NCI-H2227 (cell line): Measurements from ENCODE around the gene COL9A2.

Experiments
- DNase-seq: peaks from one replicate; lab custom pipeline; 2025; ENCODE audit not compliant: unreplicated experiment; lab: John Stamatoyannopoulos, UW

Gene COL9A2

DNA sequence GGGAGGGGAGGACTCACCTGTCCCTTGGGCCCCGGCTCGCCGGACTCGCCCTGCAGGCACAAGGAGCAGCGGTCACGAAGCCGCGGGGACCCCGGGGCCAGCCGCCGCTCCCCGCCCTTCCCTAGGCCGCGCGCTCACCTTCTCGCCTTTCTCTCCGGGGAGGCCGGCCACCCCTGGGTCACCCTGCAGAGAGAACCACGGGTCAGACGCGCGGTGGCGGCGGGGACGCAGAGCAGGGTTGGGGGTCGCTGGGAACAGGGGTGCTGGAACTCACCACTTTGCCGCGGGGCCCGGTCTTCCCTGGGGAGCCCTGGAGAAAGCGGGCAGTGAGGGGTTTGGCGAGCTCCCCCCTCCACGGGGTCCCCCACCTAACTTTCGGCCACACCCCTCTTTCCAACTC, 13.3 kb downstream of the COL9A2 start:
- no peak for DNase-seq

DNA sequence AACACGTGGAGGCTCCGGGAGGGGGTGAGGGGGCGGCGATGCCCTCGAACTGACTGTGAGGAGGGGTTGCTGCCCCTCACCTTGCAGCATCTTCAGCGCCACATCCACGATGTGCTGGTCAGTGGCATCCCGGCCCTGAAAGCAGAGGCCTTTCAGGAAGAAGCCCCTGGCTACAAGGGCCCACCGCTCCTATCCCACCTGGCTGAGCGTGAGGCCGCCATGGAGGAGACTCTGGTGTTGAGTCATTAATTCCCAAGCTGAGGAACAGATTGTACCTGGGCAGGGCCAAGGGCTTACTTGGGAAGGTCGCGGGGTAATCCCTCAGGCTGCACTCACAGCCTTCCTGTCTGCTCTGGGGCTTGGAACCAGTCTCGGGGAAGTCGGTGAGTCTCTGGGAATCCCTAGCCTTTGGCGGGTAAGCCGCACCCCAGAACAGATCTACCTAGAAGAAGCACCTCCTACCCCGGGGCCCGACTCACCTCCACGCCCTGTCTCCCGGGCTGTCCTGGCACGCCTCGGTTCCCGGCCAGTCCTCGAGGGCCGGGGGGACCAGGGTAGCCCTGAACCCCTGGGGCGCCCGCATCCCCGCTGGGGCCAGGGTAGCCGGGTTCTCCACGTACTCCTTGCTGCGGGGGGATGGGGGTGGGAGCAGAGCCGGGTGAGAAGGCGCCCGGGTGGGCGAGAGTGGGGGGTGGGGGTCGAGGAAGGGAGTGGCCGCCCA, 13.9 kb downstream of the COL9A2 start:
- DNase-seq = no peak

GRCh38 chr1:40302475-40302874, 14.6 kb downstream of the COL9A2 start:
- no peak for DNase-seq

- DNase-seq = no peak
These were observed 15.4 kb downstream of the COL9A2 start for GRCh38 chr1:40301541-40302299.

GRCh38 chr1:40301066-40301465, 16.0 kb downstream of the COL9A2 start:
- no peak for DNase-seq

DNA sequence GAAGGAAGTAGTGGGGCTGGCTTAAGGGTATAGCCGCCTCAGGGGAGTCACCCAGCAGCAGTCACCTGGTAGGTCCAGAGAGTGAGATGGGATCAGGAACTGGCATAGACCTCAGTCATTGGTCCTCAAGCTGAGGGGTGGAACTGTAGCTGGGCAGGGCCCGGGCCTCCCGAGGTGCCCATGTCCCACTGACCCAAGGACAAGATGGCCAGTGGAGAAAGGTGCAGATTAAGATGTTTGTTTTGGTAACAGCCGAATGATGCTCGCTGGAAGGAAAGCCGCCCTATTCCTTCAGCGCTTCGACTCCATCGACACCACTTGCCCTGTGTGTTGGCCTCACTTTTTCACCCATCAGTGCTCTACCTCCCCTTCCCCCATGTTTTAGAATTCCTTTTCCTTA, 16.4 kb downstream of the COL9A2 start:
- DNase-seq = no peak

DNA sequence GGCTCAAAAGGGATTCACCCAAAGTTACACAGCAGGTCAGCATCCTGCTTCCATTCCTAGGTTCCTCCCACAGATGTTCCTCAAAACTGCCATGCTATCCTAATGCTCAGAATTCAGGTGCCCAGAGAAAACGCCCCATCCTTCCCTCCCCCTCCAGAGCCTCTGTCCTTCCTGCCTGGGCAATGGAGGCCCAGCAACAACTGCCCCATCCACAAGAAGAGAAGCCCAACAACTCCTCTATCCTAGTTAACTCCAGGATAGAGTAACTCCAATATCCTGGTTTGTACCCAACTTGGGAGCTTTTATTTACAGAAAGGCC, 16.9 kb downstream of the COL9A2 start:
- DNase-seq = no peak

DNA sequence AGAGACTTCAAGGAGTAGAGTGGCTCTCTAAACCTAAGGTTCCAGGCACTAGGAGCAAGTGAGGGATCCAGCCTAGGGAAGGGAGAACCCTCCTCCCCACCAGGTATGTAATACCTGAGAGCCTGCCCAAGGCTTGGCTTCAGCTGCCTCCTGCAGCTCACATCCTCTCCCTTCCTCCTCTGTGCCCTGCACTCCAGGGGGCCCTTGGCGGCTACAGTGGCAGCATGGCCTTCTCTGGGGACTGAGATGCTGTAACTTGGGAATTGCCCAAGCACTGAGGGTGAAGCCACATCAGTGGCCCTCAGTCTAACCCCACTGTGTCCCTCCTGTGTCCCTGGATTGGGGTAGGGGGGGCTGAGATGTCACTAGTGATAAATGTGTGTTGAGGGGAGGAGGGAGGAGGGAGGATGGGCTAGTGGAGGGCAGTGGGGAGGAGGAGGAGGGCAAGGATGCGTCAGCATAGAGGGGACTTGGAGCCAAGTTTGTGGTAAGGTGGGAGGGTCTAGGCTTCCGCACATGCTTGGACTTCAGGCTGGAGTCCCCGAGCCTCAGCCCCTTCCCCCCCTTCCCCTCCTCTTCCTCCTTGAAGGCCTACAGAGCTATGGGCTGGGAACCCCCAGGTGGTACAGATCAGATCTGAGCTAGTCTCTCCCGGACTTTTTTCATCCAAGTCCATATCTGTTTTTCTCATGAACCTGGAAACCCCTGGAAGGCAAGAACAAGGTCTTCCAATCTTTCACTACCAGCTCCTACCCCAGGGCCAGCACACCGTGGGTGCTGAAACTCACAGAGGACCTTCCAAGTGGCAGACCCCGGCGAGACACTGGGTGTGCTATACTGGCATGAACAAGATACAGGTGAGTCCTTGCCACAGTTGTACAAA, 17.5 kb downstream of the COL9A2 start:
- no peak for DNase-seq

GRCh38 chr1:40291293-40291692, 25.8 kb downstream of the COL9A2 start:
- no peak for DNase-seq

DNA sequence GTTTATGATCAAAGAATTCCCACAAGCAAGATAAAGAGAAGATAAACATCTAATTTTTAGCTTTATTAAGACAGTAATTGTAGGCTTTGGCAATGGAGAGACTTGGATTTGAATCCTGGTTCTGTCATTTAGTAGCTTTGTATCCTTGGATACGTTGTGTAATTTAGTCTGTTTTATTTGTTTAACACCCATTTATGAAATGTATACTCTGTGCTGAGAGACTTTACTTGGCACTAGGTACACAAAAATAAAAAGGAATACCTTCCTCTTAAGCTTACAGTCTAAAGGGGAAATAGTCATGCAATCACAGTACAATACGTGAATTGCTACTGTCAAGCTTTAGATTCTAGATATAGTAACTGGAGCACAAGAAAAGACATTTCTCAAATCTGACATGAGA, 35.2 kb downstream of the COL9A2 start:
- DNase-seq = no peak

DNA sequence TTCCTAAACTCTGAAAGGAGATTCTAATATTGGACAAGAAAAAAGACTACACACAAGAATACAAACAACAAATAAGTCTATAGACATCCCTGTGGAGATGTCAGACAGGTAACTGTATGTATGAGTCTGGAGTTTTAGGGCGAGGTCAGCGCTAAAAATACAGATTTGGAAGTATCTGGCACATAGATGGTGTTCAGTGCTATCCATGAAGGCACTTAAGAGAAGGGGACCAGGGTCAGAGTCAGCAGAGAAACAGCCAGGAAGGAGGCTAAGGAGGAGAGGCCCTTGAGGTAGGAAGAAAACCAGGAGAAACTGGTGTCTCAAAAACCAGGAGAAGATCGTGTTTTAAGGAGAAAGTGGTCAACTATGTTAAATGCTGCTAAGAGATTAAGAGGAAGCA, 41.0 kb downstream of the COL9A2 start:
- no peak for DNase-seq

DNA sequence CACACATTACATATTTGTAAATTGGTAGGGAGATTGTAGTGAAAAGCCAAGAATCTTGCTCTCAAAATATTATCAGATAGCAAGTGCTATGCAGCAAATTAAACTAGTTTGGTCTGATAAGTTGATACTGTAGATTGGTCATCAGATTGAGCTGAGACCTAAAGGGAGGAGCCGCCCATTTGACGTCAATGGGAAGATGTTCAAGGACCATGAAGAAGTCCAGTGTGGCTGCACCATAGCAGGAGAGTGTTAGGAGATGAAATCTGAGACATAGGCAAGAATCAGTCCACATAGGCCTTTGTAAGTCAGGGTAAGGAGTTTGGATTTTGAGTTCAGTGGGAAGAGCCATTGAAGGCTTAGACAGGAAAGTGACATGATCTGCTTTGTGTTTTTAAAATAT, 42.8 kb downstream of the COL9A2 start:
- no peak for DNase-seq

GRCh38 chr1:40273547-40274166, 43.4 kb downstream of the COL9A2 start:
- DNase-seq = no peak

DNA sequence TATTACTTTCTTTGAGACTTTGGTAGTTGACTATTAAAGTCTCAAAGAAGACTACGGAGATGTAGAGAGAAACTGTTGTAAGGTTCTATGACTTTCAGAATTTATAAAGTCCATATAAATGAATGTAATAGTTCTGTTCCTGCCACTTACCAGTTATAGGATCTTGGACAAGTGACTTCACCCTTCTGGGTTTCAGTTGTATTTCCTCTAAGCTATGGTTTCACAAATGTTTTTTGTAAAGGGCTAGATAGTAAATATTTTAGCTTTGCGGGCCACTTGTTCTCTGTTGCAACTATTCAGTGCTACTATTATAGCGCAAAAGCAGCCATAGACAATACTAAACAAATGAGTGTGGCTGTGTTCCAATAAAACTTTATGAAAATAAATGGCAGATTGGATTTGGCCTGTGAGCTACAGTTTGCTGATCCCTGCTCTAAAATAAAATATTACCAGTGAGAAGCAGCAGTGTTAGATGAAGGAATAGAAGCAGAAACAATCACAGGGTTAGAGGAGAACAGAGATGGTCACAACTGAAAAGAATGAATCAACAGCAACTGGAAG, 44.4 kb downstream of the COL9A2 start:
- DNase-seq = no peak

GRCh38 chr1:40270152-40270834, 46.8 kb downstream of the COL9A2 start:
- no peak for DNase-seq

DNA sequence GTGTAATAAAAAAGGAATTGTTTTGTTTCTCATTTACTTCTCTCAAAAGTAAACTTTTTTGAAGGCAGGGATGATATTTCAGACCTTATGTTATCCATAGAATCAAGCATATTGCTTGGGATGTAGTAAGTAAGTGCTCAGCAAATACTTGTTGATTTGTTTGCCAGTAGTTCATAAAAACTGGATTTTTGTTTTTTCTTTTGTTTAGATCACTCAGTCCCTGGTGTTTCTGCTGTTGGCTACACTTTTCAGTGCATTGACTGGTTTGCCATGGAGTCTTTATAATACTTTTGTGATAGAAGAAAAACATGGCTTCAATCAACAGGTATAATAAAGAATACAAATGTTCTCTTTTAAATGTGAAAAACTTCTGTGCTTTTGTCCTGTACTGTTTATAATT, 48.9 kb downstream of the COL9A2 start:
- no peak for DNase-seq

DNA sequence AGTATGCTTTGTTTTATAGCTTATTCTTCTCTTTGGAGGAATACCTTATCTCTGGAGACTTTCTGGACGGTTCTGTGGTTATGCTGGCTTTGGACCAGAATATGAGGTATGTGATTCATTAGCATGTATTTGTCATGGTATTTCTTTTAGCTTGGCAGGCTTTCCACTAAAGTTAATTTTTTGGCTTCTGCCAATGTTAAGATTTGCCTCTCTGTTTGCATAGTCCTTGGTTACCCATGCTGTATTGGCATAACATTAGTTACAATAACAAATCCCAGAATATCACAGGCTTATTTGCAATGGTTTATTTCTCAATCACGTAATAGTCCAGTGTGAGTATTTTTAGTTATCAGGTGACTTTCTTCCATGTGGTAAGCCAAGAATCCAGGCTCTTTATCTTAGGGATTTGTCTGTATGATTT, 49.3 kb downstream of the COL9A2 start:
- DNase-seq = no peak

- no peak for DNase-seq
These were observed 50.1 kb downstream of the COL9A2 start for GRCh38 chr1:40266786-40267535.

DNA sequence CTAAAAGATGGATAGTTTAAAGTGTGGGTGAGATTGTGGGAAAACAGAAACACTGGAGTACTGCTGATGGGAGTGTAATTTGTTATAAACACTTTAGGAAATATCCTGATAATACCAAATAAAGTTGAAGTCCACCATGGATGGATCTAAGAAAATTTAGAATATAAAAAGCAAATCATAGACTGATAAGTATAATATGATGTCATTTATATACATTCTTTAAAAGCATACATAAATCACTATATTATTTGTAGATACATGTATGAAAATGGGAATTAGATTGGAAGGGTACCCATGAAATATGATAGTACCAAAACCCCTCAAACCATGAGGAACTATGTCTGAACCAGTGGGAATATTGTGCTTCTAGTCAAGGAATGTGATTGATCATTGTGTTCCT, 51.2 kb downstream of the COL9A2 start:
- no peak for DNase-seq

DNA sequence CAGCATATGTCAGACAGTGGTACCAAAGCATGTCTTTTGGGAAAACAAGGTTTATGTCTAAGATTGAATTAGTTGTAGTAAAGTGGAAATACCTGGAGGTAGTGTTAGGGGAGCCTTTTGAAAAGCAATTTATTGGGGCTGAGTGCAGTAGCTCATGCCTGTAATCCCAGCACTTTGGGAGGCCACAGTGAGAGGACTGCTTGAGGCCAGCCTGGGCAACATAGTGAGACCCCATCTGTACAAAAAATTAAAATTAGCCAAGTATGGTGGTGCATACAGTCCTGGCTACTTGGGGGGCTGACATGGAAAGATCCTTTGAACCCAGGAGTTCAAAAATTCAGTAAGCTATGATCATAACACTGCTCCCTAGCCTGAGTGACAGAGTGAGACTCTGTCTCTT, 51.8 kb downstream of the COL9A2 start:
- no peak for DNase-seq
